Small intestine (tissue), 7 donors: ENCODE data around the gene RTP2. TPM values are rescaled to one million over a fixed set of nuclear protein-coding genes. Genes with fewer than 3 reads are reported as not detected.

Source experiments
- DNase-seq, 2 donors: peaks; one replicate each; pipeline versions ENCODE4 v3.0.0 to v3.0.0-alpha.2; 2013
- FAIRE-seq: peaks from 2 replicates; lab custom pipeline; 2012; peaks lifted over from hg19 to GRCh38; lab: Jason Lieb, UNC
- H3K27ac ChIP-seq, 3 donors: one replicate each; pipeline ENCODE4 v1.5.1; 2013; ENCODE audit warnings: low read length in 2 of 3, mild to moderate bottlenecking in 2 of 3, control low read depth in 1 of 3, inconsistent platforms in 1 of 3, low read depth in 1 of 3, moderate library complexity in 1 of 3
- H3K27me3 ChIP-seq, 3 donors: one replicate each; pipeline ENCODE4 v1.6.1; 2013; ENCODE audit warnings: low read length in 3 of 3, inconsistent platforms in 1 of 3; ENCODE audit not compliant: control insufficient read depth in 3 of 3, insufficient read depth in 3 of 3
- H3K36me3 ChIP-seq, 3 donors: one replicate each; pipeline ENCODE4 v1.6.1; 2013; ENCODE audit warnings: low read length in 3 of 3, inconsistent platforms in 1 of 3, low read depth in 1 of 3, mild to moderate bottlenecking in 1 of 3, moderate library complexity in 1 of 3; ENCODE audit not compliant: control insufficient read depth in 3 of 3, insufficient read depth in 2 of 3
- H3K4me1 ChIP-seq, 3 donors: one replicate each; pipeline ENCODE4 v1.6.1; 2013; ENCODE audit warnings: low read length in 2 of 3, inconsistent platforms in 1 of 3, low read depth in 1 of 3, mild to moderate bottlenecking in 1 of 3, moderate library complexity in 1 of 3; ENCODE audit not compliant: control insufficient read depth in 3 of 3, insufficient read depth in 2 of 3
- H3K4me3 ChIP-seq, 3 donors: one replicate each; pipeline ENCODE4 v1.5.1; 2013; ENCODE audit warnings: low read length in 3 of 3, control low read depth in 1 of 3, inconsistent platforms in 1 of 3, low read depth in 1 of 3, mild to moderate bottlenecking in 1 of 3, moderate library complexity in 1 of 3
- H3K9me3 ChIP-seq, 2 donors: one replicate each; pipeline ENCODE4 v1.6.1; 2013; ENCODE audit warnings: low read depth in 1 of 2, low read length in 1 of 2; ENCODE audit not compliant: control insufficient read depth in 2 of 2, insufficient read depth in 1 of 2
- WGBS, 3 donors: extraction: QIAGEN DNeasy Blood & Tissue Kit; methylation state at CpG; one replicate each; pipeline ENCODE4 v1.1.7; 2013; 5-methylcytosine and 5-hydroxymethylcytosine counted together
- polyA plus RNA-seq, 4 donors: library from polyadenylated mRNA; stranded (reverse) in 3 of 4; unstranded in 1 of 4; fragments of 200-250 nt in 3 of 4; fragments of 120-200 nt in 1 of 4; gene quantifications; one replicate each; pipeline versions ENCODE4 v1.2.1 to v1.2.3, GENCODE V29; 2013
- donor health status: healthy with polysubstance abuse.
- donor health status: control.
- donor health status: control.
- donor health status: Bipolar disorder and iron deficiency.
- donor health status: healthy.

RTP2 gene
- polyA plus RNA-seq, 4 donors = not detected

GRCh38 chr3:187725653-187726370 is 23.5 kb upstream of the RTP2 start:
- Histone ChIP-seq H3K36me3 (peaks cover 34 to 55% (median 39%) of the 10 kb centered on the region in 3 donors), H3K27ac (no peak overlapping the region), H3K4me3 (no peak overlapping the region), H3K9me3 (no peaks in the 10 kb centered on the region), H3K4me1 (no peaks in the 10 kb centered on the region), H3K27me3 (no peaks in the 10 kb centered on the region)
- DNase-seq (no peak), FAIRE-seq (no peak)
- WGBS, 3 donors = 88 to 93% (median 88%) methylated on average over 7 of the region's 7 CpGs

GRCh38 chr3:187725224-187725623 is 22.9 kb upstream of the RTP2 start:
- 88 to 94% (median 93%) methylated on average over 21 to 22 of the region's 22 CpGs for WGBS, 3 donors
- Histone ChIP-seq H3K4me3 (no peak overlapping the region), H3K27ac (no peak overlapping the region), H3K27me3 (no peaks in the 10 kb centered on the region), H3K9me3 (no peaks in the 10 kb centered on the region), H3K4me1 (no peaks in the 10 kb centered on the region), H3K36me3 (peaks cover 34 to 55% (median 34%) of the 10 kb centered on the region in 3 donors)
- FAIRE-seq (no peak), DNase-seq (no peak)

GRCh38 chr3:187722206-187722612 is 19.9 kb upstream of the RTP2 start:
- Histone ChIP-seq H3K4me3 (no peak overlapping the region), H3K27ac (no peak overlapping the region), H3K27me3 (no peaks in the 10 kb centered on the region), H3K36me3 (peaks cover 22 to 34% (median 26%) of the 10 kb centered on the region in 3 donors), H3K9me3 (no peaks in the 10 kb centered on the region), H3K4me1 (no peaks in the 10 kb centered on the region)
- FAIRE-seq (no peak), DNase-seq (no peak)
- WGBS, 3 donors = 92 to 94% (median 93%) methylated on average over 10 of the region's 10 CpGs

- Histone ChIP-seq H3K36me3 (peaks cover 21 to 27% (median 22%) of the 10 kb centered on the region in 3 donors), H3K4me1 (no peaks in the 10 kb centered on the region), H3K9me3 (no peaks in the 10 kb centered on the region), H3K4me3 (no peak overlapping the region), H3K27me3 (no peaks in the 10 kb centered on the region), H3K27ac (no peak overlapping the region)
- FAIRE-seq = no peak
- WGBS, 3 donors = 90 to 96% (median 94%) methylated on average over 8 of the region's 8 CpGs
- DNase-seq = no peak
These were observed 18.7 kb upstream of the RTP2 start for GRCh38 chr3:187721055-187721454.

GRCh38 chr3:187720337-187720670 is 17.9 kb upstream of the RTP2 start:
- Histone ChIP-seq H3K27ac (no peak overlapping the region), H3K27me3 (no peaks in the 10 kb centered on the region), H3K4me1 (no peaks in the 10 kb centered on the region), H3K4me3 (no peak overlapping the region), H3K36me3 (peaks cover 14 to 20% (median 16%) of the 10 kb centered on the region in 3 donors), H3K9me3 (no peaks in the 10 kb centered on the region)
- WGBS, 3 donors = 96 to 98% (median 97%) methylated on average over 2 of the region's 2 CpGs
- DNase-seq (no peak), FAIRE-seq (no peak)

- H3K27ac ChIP-seq = no peak overlapping the region
- no peak for FAIRE-seq
These were observed 17.4 kb upstream of the RTP2 start for GRCh38 chr3:187719628-187720336.

GRCh38 chr3:187718802-187719201 is 16.4 kb upstream of the RTP2 start:
- Histone ChIP-seq H3K4me1 (no peaks in the 10 kb centered on the region), H3K4me3 (no peak overlapping the region), H3K27ac (no peak overlapping the region), H3K36me3 (peaks cover 6 to 10% (median 7%) of the 10 kb centered on the region in 3 donors), H3K9me3 (no peaks in the 10 kb centered on the region), H3K27me3 (no peaks in the 10 kb centered on the region)
- WGBS, 3 donors = 90 to 95% (median 90%) methylated on average over 5 of the region's 5 CpGs
- DNase-seq (no peak), FAIRE-seq (no peak)

More at GRCh38 chr3:187719628-187720336, 17.4 kb upstream of the RTP2 start:
- H3K4me3 ChIP-seq = no peak overlapping the region
- peaks cover 9 to 15% (median 11%) of the 10 kb centered on the region in 3 donors for H3K36me3 ChIP-seq
- no peaks in the 10 kb centered on the region for H3K4me1 ChIP-seq
- 40 to 53% (median 47%) methylated on average over 6 of the region's 6 CpGs for whole genome bisulfite sequencing, 3 donors
- no peaks in the 10 kb centered on the region for H3K9me3 ChIP-seq
- no peaks in the 10 kb centered on the region for H3K27me3 ChIP-seq
- DNase-seq = no peak

- no peaks in the 10 kb centered on the region for H3K9me3 ChIP-seq
- 12 to 46% (median 32%) methylated on average over 1 of the region's 1 CpG for WGBS, 3 donors
- H3K27ac ChIP-seq = no peak overlapping the region
- no peaks in the 10 kb centered on the region for H3K27me3 ChIP-seq
- H3K36me3 ChIP-seq = peaks cover 4 to 9% (median 5%) of the 10 kb centered on the region in 3 donors
- H3K4me1 ChIP-seq = no peaks in the 10 kb centered on the region
- DNase-seq (no peak), FAIRE-seq (no peak)
- no peak overlapping the region for H3K4me3 ChIP-seq
These were observed 15.2 kb upstream of the RTP2 start for GRCh38 chr3:187717572-187717971.
